ENCODE data around the gene FER.

DNA sequence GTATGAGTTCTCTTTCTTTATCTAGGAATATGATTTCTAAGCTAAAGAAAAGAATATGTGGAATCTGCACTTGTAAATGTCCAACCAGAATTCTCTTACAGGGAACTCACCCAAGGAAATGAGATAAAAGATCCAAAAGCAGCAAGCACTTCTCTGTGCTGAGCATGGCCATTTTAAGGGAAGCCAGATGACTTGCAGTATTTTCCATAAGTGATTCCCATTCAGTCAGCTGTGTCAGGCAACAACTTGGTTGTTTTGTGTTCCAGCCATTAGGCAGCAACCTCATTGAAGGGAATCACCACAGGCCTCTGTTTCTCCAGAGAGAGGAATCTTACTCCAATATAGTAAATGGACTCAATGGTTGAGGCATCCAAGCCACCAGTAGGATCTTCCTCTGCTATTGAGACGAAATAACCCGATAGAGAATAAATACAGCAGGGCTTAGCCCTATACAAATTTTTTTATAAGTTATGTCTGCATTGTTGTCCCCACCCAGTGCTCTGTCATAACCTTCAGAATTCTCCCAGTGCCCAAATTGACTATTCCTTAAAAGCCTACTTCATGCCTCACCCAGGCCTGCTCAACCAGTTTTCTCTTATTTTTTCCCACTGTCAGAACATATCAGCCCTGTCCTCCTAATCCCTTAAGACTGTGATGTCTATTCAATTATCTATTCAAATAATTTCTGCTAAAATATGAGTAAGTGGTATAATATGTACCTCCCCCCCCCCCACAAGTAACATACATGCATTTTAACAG lies 425.5 kb downstream of the FER start:
- no peak for TF ChIP-seq POLR2A (IDR thresholded peaks at IDR 0.05)
- TF ChIP-seq, protein P1, sequence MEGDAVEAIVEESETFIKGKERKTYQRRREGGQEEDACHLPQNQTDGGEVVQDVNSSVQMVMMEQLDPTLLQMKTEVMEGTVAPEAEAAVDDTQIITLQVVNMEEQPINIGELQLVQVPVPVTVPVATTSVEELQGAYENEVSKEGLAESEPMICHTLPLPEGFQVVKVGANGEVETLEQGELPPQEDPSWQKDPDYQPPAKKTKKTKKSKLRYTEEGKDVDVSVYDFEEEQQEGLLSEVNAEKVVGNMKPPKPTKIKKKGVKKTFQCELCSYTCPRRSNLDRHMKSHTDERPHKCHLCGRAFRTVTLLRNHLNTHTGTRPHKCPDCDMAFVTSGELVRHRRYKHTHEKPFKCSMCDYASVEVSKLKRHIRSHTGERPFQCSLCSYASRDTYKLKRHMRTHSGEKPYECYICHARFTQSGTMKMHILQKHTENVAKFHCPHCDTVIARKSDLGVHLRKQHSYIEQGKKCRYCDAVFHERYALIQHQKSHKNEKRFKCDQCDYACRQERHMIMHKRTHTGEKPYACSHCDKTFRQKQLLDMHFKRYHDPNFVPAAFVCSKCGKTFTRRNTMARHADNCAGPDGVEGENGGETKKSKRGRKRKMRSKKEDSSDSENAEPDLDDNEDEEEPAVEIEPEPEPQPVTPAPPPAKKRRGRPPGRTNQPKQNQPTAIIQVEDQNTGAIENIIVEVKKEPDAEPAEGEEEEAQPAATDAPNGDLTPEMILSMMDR (IDR thresholded peaks at IDR 0.05 in 8 of 11, conservative IDR thresholded peaks at IDR 0.05 in 3 of 11) = no peak
- TF ChIP-seq POLR2AphosphoS5 (IDR thresholded peaks at IDR 0.05) = no peak
